T-helper 1 cell (primary cell): Measurements from ENCODE around the gene LSM11.
A peak's percentile ranks its signal among the peaks of the same experiment; 100 is the strongest.

ENCODE experiments used
- DNase-seq, 5 donors: peaks; one replicate each; pipeline ENCODE4 v3.0.0-alpha.2; 2012 to 2020

LSM11 gene

DNA sequence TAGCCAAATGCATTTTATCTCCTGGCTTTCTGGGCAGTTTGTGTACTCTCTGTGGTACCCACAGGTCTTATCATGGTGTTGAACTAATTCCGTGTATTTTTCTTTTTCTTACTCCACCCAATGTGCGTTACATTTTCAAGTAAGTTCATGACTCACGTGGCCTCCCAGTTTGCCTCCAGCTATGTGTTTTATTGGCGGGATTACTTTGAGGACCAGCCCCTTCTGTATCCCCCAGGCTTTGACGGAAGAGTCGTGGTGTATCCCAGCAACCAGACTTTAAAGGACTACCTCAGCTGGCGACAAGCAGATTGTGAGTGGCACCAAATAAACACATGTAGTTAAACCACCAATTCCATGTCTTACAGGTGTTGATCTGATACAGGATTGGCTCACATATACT, 9.1 kb upstream of the LSM11 start:
- no peak for DNase-seq

GRCh38 chr5:157735991-157736390, 7.5 kb upstream of the LSM11 start:
- no peak for DNase-seq

DNA sequence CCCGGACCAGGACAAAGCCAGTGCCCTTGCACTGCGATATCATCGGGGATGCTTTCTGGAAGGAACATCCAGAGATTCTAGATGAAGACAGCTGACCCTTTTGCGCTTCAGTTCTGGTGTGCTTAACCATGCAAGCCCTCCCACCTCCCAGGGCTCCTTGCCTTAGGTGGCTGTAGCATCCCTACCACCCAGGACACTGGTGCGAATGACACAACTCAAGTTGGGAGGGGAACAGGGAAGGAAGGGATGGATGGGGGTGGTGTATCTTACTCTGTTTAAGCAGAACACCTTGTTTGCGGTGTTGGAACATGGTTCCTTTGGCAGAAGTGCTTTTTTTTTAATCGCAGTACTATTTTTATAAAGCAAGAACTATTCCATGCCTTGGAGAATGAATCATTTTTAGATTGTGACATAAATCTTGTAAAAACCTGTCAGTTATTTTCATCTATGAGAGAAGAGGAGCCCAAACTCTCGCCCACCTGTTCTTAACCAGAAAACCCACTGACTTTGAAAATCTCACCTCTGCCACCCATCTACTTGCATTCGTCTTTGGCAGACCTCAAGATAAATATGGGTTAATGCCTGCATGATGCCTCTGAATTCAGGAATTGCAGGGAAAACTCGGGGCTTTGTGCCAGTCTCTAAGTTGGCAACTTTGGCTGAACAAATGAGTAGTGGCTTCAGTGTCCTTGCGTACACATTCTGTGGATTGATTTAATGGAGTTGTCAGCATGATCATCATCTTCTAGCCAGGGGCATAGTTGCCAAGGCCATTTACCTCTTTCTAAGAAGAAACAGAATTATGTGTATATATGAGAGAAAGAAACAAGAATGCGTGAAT, 3.9 kb upstream of the LSM11 start:
- DNase-seq, result no peak

DNA sequence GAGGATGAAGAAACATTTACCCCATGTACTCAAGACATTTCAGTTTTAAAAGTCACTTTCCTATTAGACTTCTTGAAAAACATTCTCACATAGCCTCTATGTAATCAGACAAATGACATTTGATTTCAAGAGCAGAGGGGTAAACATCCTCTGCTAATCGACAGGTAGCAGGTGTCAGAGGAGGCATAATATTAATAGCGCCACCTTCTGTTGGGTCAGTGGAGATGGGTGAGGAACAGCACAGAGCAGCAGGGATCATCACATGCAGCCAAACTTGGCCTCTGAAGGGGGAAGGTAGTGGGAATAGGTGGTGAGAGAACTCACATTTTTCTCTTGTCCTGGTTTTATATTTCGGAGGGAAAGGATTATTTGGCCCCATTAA, 3.3 kb upstream of the LSM11 start:
- peak in 2 of 5 donors; percentile 10 to 50 for DNase-seq

DNA sequence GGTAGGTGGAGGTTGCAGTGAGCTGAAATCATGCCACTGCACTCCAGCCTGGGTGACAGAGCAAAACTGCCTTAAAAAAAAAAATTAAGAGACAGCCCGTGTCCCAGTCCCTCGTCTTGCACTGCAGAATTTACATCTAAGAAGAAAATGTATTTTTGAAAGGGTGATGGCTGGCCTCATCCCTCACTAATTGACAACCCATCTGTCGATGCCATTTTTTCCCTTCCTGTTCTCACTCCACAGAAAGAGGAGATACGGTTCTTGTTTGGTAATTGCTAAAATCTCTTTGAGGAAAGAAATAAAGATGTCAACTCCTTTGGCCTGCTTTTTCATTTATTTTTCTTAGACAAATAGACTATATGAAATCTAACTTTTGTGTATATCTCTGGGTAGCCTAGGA, 2.4 kb upstream of the LSM11 start:
- DNase-seq, result no peak

DNA sequence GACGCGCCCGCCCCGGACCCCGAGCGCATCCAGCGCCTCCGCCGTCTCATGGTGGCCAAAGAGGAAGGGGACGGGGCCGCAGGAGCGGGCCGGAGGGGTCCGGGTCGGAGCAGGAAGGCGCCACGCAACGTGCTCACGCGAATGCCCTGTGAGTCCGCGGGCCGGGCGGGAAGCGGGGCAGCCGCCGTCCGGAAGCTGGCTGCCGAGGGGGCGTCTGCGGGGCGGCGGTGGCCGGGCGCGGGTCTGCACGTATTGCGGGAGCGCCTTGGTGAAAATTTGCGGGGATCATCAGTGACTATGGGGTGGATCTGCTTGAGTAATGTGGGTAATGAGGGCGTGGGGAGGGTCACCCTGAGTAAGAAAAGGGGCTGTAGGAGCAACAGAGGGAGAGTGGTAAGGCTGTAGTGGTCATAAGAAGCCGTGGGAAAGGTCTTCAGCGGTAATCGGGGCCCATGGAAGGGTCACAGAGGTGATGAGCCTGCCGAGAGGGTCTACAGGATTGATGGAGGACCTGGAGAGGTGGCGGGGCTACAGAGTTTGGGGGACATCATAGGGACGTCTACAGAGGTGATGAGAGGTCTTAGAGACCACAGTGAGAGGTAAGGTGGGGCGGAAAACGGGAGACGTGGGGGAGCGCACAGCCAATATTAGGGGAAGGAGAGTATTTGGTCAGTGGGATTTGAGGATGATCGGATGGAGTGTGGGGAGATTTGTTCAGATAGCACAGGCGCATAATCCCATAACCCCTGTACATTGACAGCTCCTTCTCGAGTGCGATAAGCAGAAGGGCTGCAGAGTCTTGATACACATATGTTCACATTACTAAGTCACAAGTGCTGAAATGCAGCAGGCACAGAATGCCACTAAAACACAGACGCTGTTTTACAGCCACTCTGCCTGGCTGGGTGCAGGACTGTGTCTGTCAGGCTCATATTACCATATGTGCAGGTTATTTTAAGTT, 819 bp downstream of the LSM11 start:
- peak in 2 of 5 donors; percentile 14 to 35 for DNase-seq

- no peak for DNase-seq
Measured at GRCh38 chr5:157745041-157745456, 1.5 kb downstream of the LSM11 start.

GRCh38 chr5:157747173-157747740, 3.7 kb downstream of the LSM11 start:
- DNase-seq, result no peak

DNA sequence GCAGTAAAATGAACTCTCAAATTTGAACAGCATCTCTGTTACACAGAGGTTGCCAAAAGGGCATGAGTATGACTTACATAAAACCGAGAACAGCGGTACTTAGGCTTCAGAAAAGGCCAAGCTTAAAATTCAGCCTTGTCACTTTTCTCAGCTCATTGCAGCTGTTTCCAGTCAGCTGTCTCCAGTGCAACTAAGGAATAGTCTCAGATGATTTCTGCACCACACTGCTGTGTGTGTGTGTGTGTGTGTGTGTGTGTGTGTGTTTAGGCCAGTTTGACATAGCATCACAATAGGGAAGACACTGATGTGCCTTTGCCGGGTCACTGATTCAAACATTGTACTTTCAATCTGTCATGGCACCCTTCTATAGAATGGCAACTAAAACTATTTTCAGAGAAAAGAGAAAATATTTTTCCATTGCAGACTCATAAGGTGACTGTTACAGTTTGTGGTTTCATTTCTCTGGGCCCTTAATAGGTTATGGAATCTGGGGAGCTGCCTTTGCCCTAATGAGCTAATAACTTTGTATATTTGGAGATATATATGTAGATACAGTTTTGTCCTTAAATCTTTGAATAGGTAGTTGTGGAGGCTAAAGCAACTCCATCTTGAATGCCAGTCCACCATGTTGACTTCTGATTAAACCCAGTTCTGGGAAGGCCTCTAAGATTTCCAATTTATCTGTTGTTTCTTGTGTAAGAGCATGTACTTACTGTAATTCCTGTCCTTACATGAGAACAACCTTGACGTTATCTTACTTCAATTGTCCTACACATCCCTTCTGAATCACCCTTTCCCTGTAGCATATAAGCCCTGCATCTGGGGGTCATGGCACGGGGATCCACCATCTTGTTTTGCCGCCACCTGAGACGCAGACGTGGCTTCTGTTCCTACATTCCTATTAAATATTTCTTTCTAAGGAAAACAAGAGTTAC, 4.5 kb downstream of the LSM11 start:
- DNase-seq, result peak in 1 of 5 donors; percentile 21

DNA sequence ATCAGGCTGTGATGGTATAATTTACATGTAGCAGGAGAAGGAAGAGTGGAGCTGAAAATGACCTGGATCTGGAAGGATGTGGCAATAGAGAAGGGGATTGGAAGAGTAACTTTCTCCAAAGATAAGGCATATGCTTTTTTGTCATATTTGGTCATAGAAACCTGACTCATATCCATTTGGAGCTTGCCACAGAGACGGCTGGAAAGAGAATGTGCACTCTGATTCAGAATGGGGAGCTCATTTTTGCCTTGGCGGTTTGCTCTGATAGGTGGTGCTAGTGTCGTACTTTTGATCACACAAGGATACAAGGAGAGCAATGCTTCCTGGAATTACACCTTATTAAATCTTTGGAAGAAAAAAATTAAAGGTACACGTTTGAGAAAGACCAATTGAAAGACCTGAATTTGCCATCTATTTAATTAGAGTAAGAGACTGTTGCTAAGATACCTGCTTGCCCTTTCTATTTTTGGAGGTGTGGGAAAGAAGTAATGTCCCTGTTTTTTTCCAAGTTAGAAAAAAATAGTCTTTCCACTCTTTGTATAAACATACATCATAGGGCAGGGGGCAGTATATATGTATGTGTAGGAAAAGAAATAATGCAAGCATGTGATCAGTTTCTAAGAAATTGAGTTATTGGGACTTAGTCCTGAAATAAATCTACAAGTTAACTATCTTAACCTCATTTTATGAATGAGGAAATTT, 5.4 kb downstream of the LSM11 start:
- no peak for DNase-seq

DNA sequence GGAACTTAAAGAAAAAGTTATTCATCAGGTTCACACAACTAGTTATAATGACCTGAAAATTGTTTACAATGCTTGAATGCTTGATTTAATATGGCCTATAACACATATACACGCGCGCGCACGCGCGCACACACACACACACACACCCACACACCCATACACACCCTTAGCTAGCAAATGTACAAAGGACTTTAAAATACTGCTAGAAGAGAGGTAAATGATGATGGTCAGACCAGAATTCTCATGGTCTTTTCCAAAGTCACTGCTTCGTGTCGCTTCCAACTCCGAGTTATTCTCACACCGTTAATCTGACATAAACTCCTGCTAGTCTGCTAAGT, 5.9 kb downstream of the LSM11 start:
- DNase-seq, result no peak

DNA sequence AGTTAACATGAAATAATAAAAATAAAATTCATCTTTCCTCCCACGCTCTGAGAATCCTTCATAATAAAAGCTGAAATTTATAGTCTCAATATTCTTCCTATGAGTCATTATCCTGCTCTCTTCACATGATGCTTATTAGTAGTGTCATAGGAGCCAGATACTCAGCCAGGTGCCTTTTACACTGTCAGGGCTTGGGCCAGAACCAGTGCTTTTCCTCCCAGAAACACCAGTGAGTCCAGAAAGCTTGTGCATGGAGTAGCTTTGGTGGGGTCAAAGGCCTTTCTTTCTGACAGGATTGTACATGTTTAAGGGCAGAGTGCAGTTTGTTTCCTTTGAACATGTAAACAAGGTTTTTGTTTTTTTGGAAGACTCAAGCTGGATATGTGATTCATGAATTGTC, 6.8 kb downstream of the LSM11 start:
- no peak for DNase-seq

DNA sequence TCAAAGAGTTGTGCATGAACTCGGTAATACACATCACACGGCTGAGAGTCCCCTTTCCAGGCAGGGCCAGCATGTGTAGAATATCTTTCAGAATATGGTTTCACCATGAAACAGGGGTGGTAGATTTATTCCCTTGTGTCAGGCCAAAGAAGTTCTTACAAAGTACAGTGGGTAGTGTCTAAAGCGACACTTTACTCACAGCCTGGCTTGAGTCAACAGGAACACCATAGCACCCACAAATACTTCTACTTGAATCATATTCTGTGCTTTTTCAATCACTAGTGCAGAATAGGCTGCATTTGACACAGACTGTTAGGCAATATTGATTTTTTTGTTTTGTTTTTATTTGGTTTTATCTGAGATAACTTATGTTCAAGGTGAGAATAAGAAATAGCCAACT, 12.6 kb downstream of the LSM11 start:
- DNase-seq, result no peak

GRCh38 chr5:157758706-157759105, 15.2 kb downstream of the LSM11 start:
- DNase-seq, result no peak

- DNase-seq, result peak in 1 of 5 donors; percentile 50
Measured at GRCh38 chr5:157761690-157762621, 18.4 kb downstream of the LSM11 start.

DNA sequence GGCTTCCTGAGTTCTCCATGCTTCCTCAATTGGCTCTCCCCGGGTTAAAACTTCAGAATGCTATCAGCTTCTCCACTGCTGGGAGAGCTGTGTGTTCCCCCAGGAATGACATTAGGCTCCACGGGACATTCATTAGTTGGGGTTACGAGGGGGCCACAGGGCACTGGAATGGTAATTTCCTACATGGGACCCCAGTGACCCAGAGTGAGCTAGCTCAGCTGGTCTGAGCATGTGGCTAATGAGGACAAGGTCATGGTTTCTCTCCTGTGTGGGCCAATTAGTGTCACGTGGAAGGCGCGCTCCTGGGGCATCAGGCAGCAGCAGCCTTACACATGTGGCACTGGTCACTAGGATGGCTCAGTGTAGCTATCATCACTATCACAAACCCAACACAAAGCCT, 21.0 kb downstream of the LSM11 start:
- DNase-seq, result no peak

- no peak for DNase-seq
Measured at GRCh38 chr5:157766442-157766841, 22.9 kb downstream of the LSM11 start.

DNA sequence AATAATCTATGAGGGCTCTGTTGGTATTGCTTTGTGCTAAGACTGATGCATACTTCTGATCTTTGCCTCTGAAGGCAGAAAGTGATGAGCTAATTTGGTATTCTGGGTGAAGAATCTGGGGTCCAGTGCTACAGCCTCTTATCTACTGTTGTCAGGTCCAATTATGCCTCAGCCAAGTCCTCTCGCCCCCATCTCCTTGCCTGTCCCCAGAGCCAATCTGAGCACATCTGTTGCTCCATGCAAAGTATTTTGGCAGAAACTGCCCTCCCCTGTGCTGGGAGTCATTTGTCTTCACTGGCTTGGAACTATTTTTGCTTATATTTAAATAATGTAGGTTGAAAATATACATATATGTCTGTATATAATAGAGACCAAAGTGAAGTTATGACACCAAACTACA, 23.4 kb downstream of the LSM11 start:
- DNase-seq, result no peak

DNA sequence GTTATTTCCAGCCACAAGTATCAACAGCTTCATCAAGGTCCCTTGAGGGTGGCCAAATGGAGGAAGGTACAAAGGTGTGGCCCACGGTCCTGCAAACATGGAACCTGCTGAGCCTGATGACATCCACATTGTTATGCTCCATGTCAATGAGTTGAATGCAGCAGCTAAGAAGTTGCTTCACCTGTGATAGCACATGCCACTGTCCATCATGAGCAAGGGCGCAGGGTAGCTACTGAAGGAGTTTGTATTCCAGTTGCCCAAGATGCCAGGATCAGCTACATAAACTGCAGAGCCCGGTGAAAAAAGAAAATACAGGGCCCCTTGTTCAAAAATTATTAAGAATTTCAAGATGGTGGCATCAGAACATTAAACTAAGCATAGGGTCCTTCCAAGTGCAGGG, 24.2 kb downstream of the LSM11 start:
- no peak for DNase-seq

- no peak for DNase-seq
Measured at GRCh38 chr5:157770665-157771064, 27.2 kb downstream of the LSM11 start.

- DNase-seq, result no peak
Measured at GRCh38 chr5:157772127-157772526, 28.6 kb downstream of the LSM11 start.
